Neuronal stem cell (in vitro differentiated cells): Measurements from ENCODE around the gene KTN1. TPM values are rescaled to one million over a fixed set of nuclear protein-coding genes. Genes with fewer than 3 reads are reported as not detected.

Source experiments
- DNase-seq: peaks from one replicate; pipeline ENCODE4 v3.0.0-alpha.2; 2013; ENCODE audit warnings: low spot score
- H2AFZ ChIP-seq: one replicate; pipeline ENCODE4 v1.6.1; 2013; ENCODE audit warnings: mild to moderate bottlenecking, low read length, inconsistent platforms
- H2AK5ac ChIP-seq: 2 replicates; pipeline ENCODE4 v1.6.1; 2013; ENCODE audit warnings: low read depth, mild to moderate bottlenecking, inconsistent platforms, low read length, moderate library complexity, mixed read lengths
- H2BK120ac ChIP-seq: 2 replicates; pipeline ENCODE4 v1.6.1; 2013; ENCODE audit warnings: low read depth, mild to moderate bottlenecking, inconsistent platforms, low read length, moderate library complexity, mixed read lengths
- H2BK12ac ChIP-seq: one replicate; pipeline ENCODE4 v1.6.1; 2013; ENCODE audit warnings: low read length, inconsistent platforms
- H2BK15ac ChIP-seq: 2 replicates; pipeline ENCODE4 v1.6.1; 2013; ENCODE audit warnings: mild to moderate bottlenecking, low read length, inconsistent platforms, mixed read lengths
- H2BK5ac ChIP-seq: one replicate; pipeline ENCODE4 v1.6.1; 2013; ENCODE audit warnings: inconsistent platforms, mild to moderate bottlenecking, low read length, moderate library complexity
- H3K14ac ChIP-seq: one replicate; pipeline ENCODE4 v1.6.1; 2013; ENCODE audit warnings: low read length, inconsistent platforms
- H3K18ac ChIP-seq: 2 replicates; pipeline ENCODE4 v1.6.1; 2013; ENCODE audit warnings: low read length, inconsistent platforms
- H3K23ac ChIP-seq: 2 replicates; pipeline ENCODE4 v1.6.1; 2013; ENCODE audit warnings: low read depth, mild to moderate bottlenecking, mixed read lengths, low read length, inconsistent platforms; ENCODE audit not compliant: poor library complexity
- H3K27ac ChIP-seq: replicated peaks from 3 replicates; pipeline ENCODE4 v1.5.1; 2013; ENCODE audit warnings: low read length, inconsistent platforms
- H3K27me3 ChIP-seq, 3 experiments: 2 replicates each; pipeline ENCODE4 v1.6.1; 2013; ENCODE audit warnings: low read length in 3 of 3, mild to moderate bottlenecking in 2 of 3, inconsistent platforms in 1 of 3, low read depth in 1 of 3, mixed read lengths in 1 of 3, moderate library complexity in 1 of 3; ENCODE audit not compliant: control insufficient read depth in 3 of 3, insufficient read depth in 3 of 3
- H3K36me3 ChIP-seq, 2 donors: replicated peaks in 1 of 2; 2 replicates each; pipeline ENCODE4 v1.6.1; 2013; ENCODE audit warnings: low read length in 2 of 2; ENCODE audit not compliant: control insufficient read depth in 2 of 2, insufficient read depth in 2 of 2
- H3K4ac ChIP-seq: 2 replicates; pipeline ENCODE4 v1.6.1; 2013; ENCODE audit warnings: inconsistent platforms, mild to moderate bottlenecking, low read length, moderate library complexity
- H3K4me1 ChIP-seq, 2 donors: 1 replicate in 1 of 2; 2 replicates in 1 of 2; pipeline ENCODE4 v1.6.1; 2013; ENCODE audit warnings: low read length in 2 of 2, low read depth in 1 of 2; ENCODE audit not compliant: control insufficient read depth in 2 of 2, insufficient read depth in 1 of 2
- H3K4me2 ChIP-seq: one replicate; pipeline ENCODE4 v1.6.1; 2013; ENCODE audit warnings: mild to moderate bottlenecking, low read length, inconsistent platforms; ENCODE audit not compliant: insufficient read depth, poor library complexity, severe bottlenecking
- H3K4me3 ChIP-seq, 2 donors: 2 replicates each; pipeline ENCODE4 v1.5.1; 2013; ENCODE audit warnings: low read length in 2 of 2, mild to moderate bottlenecking in 2 of 2, inconsistent platforms in 1 of 2, moderate library complexity in 1 of 2
- H3K79me1 ChIP-seq: one replicate; pipeline ENCODE4 v1.6.1; 2013; ENCODE audit warnings: low read depth, mild to moderate bottlenecking, inconsistent platforms, low read length, moderate library complexity
- H3K9ac ChIP-seq: one replicate; pipeline ENCODE4 v1.6.1; 2013; ENCODE audit warnings: mild to moderate bottlenecking, low read depth, low read length, inconsistent platforms; ENCODE audit not compliant: poor library complexity
- H3K9me3 ChIP-seq, 2 donors: replicated peaks in 1 of 2; 2 replicates each; pipeline versions ENCODE3 to v1.6.1; 2013; ENCODE audit warnings: low read length in 2 of 2, mild to moderate bottlenecking in 2 of 2, inconsistent platforms in 1 of 2, low read depth in 1 of 2, mixed read lengths in 1 of 2, moderate library complexity in 1 of 2; ENCODE audit not compliant: control insufficient read depth in 2 of 2, insufficient read depth in 1 of 2
- H4K8ac ChIP-seq: one replicate; pipeline ENCODE4 v1.6.1; 2013; ENCODE audit warnings: low read depth, mild to moderate bottlenecking, inconsistent platforms, low read length, moderate library complexity
- H4K91ac ChIP-seq: one replicate; pipeline ENCODE4 v1.6.1; 2013; ENCODE audit warnings: low read length, low read depth, mild to moderate bottlenecking, inconsistent platforms; ENCODE audit not compliant: poor library complexity
- WGBS, 2 donors: extraction: QIAGEN DNeasy Blood & Tissue Kit; methylation state at CpG; one replicate each; pipeline ENCODE4 v1.1.7; 2013; ENCODE audit warnings: missing lambda C conversion rate in 2 of 2, mixed read lengths in 1 of 2; ENCODE audit not compliant: insufficient read length in 2 of 2, insufficient replicate concordance in 1 of 2; ENCODE audit errors: extremely low coverage in 2 of 2; 5-methylcytosine and 5-hydroxymethylcytosine counted together
- polyA plus RNA-seq, 2 experiments: library from polyadenylated mRNA; stranded (reverse); fragments of 200-250 nt; gene quantifications; one replicate each; pipeline ENCODE4 v1.2.3, GENCODE V29; 2013

KTN1 gene
- polyA plus RNA-seq (2013, experiment 1 of 2) = 187 TPM
- 194 TPM for polyA plus RNA-seq (2013, experiment 2 of 2)

DNA sequence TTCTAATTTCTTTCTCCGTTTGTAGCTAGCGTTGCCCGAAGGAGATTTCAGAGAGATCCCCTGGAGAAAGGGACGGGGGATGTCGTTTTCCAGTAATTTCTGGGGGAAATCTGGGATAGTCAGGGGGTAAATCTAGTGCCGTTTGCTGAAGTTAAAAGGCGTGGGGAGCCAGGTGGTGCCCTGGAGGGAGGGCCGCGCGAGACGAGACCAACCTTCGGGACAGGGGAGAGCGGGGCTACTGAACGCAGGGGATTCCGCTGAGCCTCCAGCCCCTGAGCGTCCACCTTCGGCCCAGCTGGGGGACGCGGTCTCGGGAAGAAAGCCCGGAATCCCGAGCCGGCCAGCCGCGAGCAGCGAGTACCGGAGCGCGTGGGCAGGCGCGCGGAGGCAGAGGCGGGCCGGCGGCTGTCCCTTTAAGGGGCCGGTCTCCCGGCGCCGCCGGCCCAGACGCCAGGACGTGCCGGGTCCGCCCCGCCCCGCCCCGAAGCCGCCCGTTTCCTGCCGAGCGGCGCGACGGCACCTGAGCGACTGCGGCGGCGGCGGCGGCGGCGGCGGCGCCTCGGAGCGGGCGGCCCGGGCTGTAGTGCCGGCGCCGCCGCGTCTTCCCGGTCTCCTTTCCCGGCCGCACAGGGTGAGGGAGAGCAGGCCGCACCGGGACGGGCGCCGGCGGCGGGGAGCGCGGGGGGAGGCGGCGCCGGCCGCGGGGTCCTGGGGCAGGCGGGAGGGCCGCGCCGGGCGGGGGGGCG lies at the start of gene KTN1:
Gene KTN1, plus strand, starts transcription at position 484 of the 746 bp plus-strand sequence. CDS start 31,842 bp downstream, outside the sequence.
- H3K27me3 ChIP-seq = no peaks in the 10 kb centered on the region
- H3K23ac ChIP-seq = peak within 1 kb of the TSS; percentile 75
- H3K27ac ChIP-seq = peak within 1 kb of the TSS; percentile 82
- H3K9ac ChIP-seq = peak within 1 kb of the TSS; percentile 99
- no peak within 1 kb of the TSS for H3K4ac ChIP-seq
- H3K79me1 ChIP-seq = peaks cover 2% of the 10 kb centered on the region
- H2AFZ ChIP-seq = peak within 1 kb of the TSS; percentile 99
- H3K36me3 ChIP-seq = peaks cover 2 to 11% of the 10 kb centered on the region in 2 donors
- H3K9me3 ChIP-seq = no peaks in the 10 kb centered on the region
- no peak within 1 kb of the TSS for H4K91ac ChIP-seq
- WGBS, 2 donors = no CpG with 5 or more reads among the region's 96 CpGs
- peak within 1 kb of the TSS; percentile 94 for H2BK5ac ChIP-seq
- peak within 1 kb of the TSS; percentile 83 to 99 for H3K4me3 ChIP-seq
- peak within 1 kb of the TSS; percentile 32 for H2AK5ac ChIP-seq
- peak within 1 kb of the TSS; percentile 87 for H2BK15ac ChIP-seq
- H2BK120ac ChIP-seq = no peak within 1 kb of the TSS
- DNase-seq = peak; percentile 74
- peaks cover 3 to 7% of the 10 kb centered on the region in 2 donors for H3K4me1 ChIP-seq
- H2BK12ac ChIP-seq = peak within 1 kb of the TSS; percentile 49
- peak within 1 kb of the TSS; percentile 98 for H3K14ac ChIP-seq
- no peak within 1 kb of the TSS for H4K8ac ChIP-seq
- peak within 1 kb of the TSS; percentile 81 for H3K4me2 ChIP-seq
- peak within 1 kb of the TSS; percentile 97 for H3K18ac ChIP-seq

DNA sequence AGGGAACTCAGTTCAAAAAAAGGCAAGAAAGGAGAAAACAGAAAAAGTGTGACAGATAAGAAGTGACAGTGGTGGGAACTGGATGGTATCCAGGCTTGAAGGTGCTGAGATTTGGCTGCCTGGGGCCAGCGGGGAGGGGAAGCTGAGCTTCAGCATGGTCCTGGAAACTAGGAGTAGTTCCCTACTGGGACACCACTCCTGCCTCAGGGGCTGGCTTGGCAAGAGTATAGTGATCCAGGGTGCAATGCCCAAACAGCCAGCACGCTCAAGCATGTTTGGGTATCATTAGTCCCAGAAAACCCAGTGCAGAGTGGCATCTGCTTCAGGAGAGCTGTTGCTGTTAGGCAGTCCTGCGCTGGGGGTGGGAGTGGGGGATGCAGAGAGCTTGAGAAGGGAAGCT lies 49.5 kb upstream of the KTN1 start:
- no peak for DNase-seq

DNA sequence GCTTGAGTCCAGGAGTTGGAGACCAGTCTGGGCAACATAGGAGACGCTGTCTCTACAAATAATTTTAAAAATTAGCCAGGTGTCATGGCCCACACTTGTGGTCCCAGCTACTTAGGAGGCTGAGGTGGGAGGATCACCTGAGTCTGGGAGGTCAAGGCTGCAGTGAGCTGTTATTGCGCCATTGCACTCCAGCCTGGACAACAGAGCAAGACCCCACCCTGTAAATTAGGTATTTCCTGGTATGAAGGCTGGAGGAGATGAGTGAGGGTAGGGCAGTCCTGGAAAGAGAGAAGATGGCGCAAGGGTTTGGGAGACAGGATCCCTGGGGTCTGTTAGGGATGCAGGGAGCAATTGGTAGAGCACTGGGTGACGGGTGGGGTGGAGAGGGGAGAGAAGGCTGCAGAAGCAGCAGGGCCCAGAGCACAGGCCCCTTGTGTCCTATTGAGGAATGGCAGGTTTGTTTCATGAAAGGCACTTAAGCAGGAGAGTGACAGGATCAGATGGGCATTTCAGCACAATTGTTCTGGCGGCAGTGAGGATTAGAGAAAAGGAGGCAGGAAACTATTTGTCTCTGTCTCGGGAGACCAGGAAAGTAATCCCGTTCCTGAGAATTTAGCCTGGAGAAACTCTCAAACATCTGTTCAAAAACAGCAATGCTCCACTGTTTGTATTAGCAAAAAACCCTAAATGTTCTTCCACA lies 47.2 kb upstream of the KTN1 start:
- no CpG with 5 or more reads among the region's 7 CpGs for WGBS, 2 donors
- DNase-seq = peak; percentile 35

More for the DNA sequence above, 49.5 kb upstream of the KTN1 start:
- H3K27ac ChIP-seq = no peak overlapping the region
- peak overlapping the region; percentile 80 for H3K18ac ChIP-seq
- peak overlapping the region; percentile 14 for H2AK5ac ChIP-seq
- no peak overlapping the region for H3K4me2 ChIP-seq
- H2BK15ac ChIP-seq = peak overlapping the region; percentile 53
- H3K9me3 ChIP-seq = no peaks in the 10 kb centered on the region
- H3K14ac ChIP-seq = peak overlapping the region; percentile 38
- H2BK120ac ChIP-seq = no peak overlapping the region
- H4K91ac ChIP-seq = peak overlapping the region; percentile 9
- peaks cover 0 to 4% of the 10 kb centered on the region in 2 donors for H3K4me1 ChIP-seq
- H3K79me1 ChIP-seq = no peaks in the 10 kb centered on the region
- no peak overlapping the region for H3K9ac ChIP-seq
- no peak overlapping the region for H4K8ac ChIP-seq
- no peaks in the 10 kb centered on the region for H3K27me3 ChIP-seq
- H2BK12ac ChIP-seq = no peak overlapping the region
- no peak overlapping the region for H3K23ac ChIP-seq
- no peak overlapping the region for H3K4ac ChIP-seq
- no peak overlapping the region for H2BK5ac ChIP-seq
- H3K4me3 ChIP-seq = no peak overlapping the region
- WGBS, 2 donors = no CpG with 5 or more reads among the region's 3 CpGs
- H3K36me3 ChIP-seq = no peaks in the 10 kb centered on the region
- H2AFZ ChIP-seq = no peak overlapping the region

DNA sequence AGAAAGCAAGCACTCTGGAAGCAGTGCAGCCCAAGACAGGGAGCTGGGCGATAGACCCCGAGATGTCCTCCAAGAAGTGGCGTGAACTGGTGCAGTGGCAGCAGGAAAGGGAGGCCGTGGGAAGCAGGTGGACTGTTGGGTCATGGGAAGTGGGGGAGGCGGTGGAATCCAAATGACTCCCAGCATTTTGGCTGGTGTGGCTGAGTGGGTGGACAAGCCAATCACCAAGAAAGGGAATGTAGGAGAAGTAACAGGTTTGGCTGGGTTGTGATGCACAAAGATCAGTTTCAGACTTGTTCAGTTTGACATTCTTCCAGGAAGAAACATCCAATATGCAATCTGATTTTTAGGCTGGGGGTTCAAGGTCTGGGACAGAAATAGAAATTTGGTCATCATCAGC lies 46.0 kb upstream of the KTN1 start:
- no peak overlapping the region for H2BK120ac ChIP-seq
- no peak overlapping the region for H3K9ac ChIP-seq
- no peak overlapping the region for H2BK12ac ChIP-seq
- no peaks in the 10 kb centered on the region for H3K27me3 ChIP-seq
- H3K14ac ChIP-seq = no peak overlapping the region
- no peak overlapping the region for H3K27ac ChIP-seq
- H2BK5ac ChIP-seq = no peak overlapping the region
- H4K8ac ChIP-seq = no peak overlapping the region
- H3K9me3 ChIP-seq = peaks cover 0 to 2% of the 10 kb centered on the region in 2 donors
- no peak for DNase-seq
- H3K4me2 ChIP-seq = no peak overlapping the region
- no peak overlapping the region for H3K23ac ChIP-seq
- no peak overlapping the region for H4K91ac ChIP-seq
- no peaks in the 10 kb centered on the region for H3K79me1 ChIP-seq
- no peak overlapping the region for H3K4ac ChIP-seq
- peak overlapping the region; percentile 83 for H3K18ac ChIP-seq
- H2AFZ ChIP-seq = no peak overlapping the region
- no peak overlapping the region for H2BK15ac ChIP-seq
- H3K4me3 ChIP-seq = no peak overlapping the region
- no peaks in the 10 kb centered on the region for H3K36me3 ChIP-seq
- no peak overlapping the region for H2AK5ac ChIP-seq
- peaks cover 0 to 4% of the 10 kb centered on the region in 2 donors for H3K4me1 ChIP-seq
- no CpG with 5 or more reads among the region's 5 CpGs for WGBS, 2 donors

More for the DNA sequence above, 47.2 kb upstream of the KTN1 start:
- no peak overlapping the region for H4K91ac ChIP-seq
- H3K18ac ChIP-seq = no peak overlapping the region
- no peak overlapping the region for H2BK12ac ChIP-seq
- no peak overlapping the region for H2BK120ac ChIP-seq
- peaks cover 0 to 2% of the 10 kb centered on the region in 2 donors for H3K9me3 ChIP-seq
- H3K4me2 ChIP-seq = no peak overlapping the region
- no peak overlapping the region for H2AK5ac ChIP-seq
- no peak overlapping the region for H3K23ac ChIP-seq
- no peak overlapping the region for H4K8ac ChIP-seq
- no peak overlapping the region for H3K4ac ChIP-seq
- no peaks in the 10 kb centered on the region for H3K79me1 ChIP-seq
- no peak overlapping the region for H3K4me3 ChIP-seq
- no peak overlapping the region for H3K9ac ChIP-seq
- no peaks in the 10 kb centered on the region for H3K27me3 ChIP-seq
- H2BK15ac ChIP-seq = no peak overlapping the region
- no peak overlapping the region for H3K14ac ChIP-seq
- no peak overlapping the region for H3K27ac ChIP-seq
- no peak overlapping the region for H2AFZ ChIP-seq
- peaks cover 0 to 4% of the 10 kb centered on the region in 2 donors for H3K4me1 ChIP-seq
- H3K36me3 ChIP-seq = no peaks in the 10 kb centered on the region
- no peak overlapping the region for H2BK5ac ChIP-seq
